ENCODE measurements around the gene MCTP1.

GRCh38 chr5:94849821-94850736 is 434.8 kb downstream of the MCTP1 start:
- TF ChIP-seq CTCF (IDR thresholded peaks at IDR 0.05; ENCODE audit: low read depth, low read length, poor library complexity, severe bottlenecking) (peak; percentile 71), EZH2phosphoT487 (IDR thresholded peaks at IDR 0.05; ENCODE audit: borderline replicate concordance, low read length) (no peak)
